GM19238 (cell line): Measurements from ENCODE around the gene ADH7.
"Not testable (repeated sequence)": the region's sequence is repeated elsewhere in the genome, so short reads cannot be mapped to it uniquely, and the experiment has no call there.

Source experiments
- DNase-seq: peaks from one replicate; pipeline ENCODE4 v3.0.0; 2011; ENCODE audit warnings: low spot score; ENCODE audit not compliant: insufficient read length

The ADH7 gene

DNA sequence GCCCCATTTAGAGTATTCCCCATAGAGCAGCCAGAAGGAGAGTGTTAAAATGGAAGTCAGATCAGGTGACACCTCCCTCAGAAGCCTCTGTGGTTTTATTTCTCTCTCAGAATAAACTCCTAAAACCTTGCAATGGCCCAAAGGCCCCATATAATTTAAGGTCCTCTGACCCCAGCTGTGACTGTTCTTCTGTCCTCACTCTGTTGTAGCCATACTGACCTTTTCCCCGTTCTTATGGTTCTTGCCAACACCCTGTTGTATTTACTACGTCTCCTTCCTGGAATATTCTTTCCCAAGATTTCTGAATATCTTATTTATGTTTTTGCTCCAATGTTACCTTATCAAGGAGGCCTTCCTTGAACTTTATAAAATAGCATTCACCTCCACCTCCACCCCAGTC, 18.0 kb downstream of the ADH7 start:
- no peak for DNase-seq

DNA sequence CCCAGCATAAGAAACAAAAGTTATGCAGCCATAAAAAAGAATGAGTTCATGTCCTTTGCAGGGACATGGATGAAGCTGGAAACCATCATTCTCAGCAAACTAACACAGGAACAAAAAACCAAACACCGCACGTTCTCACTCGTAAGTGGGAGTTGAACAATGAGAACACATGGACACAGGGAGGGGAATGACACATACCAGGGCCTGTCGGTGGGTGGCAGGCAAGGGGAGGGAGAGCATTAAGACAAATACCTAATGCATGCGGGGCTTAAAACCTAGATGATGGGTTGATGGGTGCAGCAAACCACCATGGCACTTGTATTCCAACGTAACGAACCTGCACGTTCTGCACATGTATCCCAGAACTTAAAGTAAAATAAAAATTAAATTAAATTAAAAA, 19.4 kb downstream of the ADH7 start:
- DNase-seq: not testable (repeated sequence)

DNA sequence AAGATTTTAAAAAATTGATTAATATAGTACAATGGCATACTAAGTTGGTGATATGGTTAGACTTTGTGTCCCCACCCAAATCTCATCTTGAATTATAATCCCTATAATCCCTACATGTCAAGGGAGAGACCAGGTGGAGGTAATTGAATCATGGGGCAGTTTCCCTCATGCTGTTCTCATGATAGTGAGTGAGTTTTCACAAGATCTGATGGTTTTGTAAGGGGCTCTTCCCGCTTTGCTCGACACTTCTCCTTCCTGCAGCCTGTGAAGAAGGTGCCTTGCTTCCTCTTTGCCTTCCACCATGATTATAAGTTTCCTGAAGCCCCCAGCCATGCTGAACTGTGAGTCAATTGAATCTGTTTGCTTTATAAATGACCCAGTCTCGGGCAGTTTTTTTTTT, 20.2 kb downstream of the ADH7 start:
- DNase-seq: not testable (repeated sequence)

DNA sequence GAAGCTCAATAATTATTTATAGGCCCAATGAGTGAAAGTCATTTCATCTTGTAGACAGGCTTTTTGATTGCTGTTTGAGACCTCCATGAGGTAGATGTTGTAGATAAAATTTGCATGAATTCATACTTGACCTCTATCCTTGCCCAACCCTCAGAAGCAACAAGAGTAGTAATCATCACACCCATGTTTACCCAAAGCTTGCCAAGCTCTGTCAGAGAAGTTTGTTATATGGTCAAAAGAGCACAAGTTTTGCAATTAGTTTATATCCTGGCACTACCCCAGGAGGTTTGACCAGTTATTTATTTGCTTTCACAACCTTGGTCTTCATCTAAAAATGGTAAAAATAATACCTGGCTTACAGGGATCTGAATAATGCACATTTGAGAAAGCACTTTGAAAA, 20.7 kb downstream of the ADH7 start:
- no peak for DNase-seq

DNA sequence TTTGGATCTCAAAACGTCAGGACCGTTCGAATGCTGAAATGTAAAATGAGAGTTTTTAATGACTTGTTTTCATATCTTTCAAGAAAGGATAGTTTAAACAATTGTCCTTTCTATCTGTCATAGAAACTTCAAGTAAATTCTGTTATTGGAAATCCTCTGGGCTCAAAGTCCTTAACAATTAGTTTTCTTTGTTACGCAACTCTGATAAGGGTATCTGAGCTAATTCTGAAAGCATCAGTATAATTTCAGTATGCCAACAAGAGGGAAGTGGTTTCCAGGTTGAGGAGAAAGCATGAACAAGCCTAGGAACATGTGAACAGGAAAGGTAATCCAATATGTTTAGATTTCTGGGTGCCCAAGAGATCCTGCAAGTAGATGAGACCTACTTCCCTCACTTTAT, 22.0 kb downstream of the ADH7 start:
- no peak for DNase-seq

DNA sequence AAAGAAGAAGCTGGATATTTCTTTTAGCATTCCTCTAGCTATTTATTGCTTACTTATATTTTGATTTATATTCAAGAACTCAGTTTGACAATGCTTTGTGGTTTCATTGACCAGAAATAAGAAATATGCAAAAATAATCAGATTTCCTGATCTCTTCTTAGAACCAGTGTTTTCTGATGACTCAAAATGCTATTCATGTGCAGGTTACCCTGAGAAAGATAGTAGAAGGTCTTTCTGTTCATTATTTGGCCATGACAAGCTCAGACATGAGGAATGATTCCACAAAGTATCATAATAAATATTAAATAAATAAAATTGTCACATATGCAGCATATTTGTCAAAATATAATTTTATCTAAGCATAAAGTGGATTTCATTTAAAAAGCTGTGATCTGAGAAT, 24.1 kb downstream of the ADH7 start:
- no peak for DNase-seq

DNA sequence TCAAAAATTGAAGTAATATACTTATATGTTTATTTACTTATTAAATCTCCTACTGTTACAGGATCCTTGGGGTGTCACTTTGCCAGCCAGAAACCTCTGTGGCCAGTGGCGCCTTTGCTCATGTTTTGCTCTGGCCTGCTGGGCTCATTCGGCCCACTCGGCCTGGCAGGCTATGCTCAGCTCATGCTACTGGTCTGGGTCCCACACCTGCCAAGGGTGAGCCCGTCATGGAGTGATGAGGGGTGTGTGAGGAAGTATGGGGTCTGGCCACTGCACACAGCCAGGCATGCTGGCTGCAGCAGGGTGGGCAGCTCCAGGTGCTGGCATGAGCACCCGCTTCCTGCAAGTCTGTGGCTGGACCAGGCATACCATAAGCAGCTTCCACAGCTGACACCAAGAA, 25.1 kb downstream of the ADH7 start:
- DNase-seq: no peak

DNA sequence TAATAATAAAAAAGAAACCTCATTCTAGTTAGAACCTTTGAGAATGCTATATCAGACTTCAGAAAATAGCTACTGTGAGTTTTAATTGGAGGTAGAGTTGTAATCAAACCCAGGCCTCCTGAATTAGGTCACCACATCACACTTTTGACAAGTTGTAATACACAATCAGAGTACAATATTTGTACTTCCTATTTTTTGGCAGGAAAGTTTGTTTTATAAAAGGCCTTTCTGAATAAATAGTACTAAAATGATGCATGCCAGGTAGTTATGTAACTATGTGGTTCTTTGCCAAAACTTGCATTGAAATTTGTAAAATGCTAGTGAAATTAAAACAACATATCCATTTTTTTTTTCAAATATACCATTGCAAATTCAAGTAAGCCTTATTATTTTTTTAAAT, 26.8 kb downstream of the ADH7 start:
- DNase-seq: no peak

DNA sequence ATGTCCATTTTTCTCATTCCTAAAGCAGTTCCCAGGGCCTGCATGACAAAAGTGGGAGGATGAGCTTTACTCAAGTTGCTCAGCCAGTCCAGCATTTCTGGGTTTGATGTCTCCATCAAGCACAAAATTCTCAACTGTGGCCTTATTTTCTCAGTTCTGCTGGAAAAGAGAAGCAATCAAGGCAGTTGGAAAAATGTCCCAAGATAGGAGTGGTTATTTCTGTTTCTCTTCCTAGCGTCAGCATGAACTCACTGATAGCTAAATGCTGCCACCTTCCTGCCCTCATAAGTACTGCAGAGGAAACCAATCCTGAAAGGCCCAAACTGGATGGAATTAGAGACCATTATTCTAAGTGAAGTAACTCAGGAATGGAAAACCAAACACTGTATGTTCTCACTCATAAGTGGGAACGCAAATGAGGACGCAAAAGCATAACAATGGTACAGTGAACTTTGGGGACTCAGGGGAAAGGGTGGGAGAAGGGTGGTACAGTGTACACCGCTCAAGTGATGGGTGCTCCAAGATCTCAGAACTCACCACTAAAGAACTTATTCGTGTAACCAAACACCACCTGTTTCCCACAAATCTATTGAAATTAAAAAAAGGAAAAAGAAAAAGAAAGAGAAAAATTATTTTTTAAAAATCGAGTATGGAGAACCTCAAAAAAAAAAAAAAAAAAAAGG, 29.6 kb downstream of the ADH7 start:
- no peak for DNase-seq

DNA sequence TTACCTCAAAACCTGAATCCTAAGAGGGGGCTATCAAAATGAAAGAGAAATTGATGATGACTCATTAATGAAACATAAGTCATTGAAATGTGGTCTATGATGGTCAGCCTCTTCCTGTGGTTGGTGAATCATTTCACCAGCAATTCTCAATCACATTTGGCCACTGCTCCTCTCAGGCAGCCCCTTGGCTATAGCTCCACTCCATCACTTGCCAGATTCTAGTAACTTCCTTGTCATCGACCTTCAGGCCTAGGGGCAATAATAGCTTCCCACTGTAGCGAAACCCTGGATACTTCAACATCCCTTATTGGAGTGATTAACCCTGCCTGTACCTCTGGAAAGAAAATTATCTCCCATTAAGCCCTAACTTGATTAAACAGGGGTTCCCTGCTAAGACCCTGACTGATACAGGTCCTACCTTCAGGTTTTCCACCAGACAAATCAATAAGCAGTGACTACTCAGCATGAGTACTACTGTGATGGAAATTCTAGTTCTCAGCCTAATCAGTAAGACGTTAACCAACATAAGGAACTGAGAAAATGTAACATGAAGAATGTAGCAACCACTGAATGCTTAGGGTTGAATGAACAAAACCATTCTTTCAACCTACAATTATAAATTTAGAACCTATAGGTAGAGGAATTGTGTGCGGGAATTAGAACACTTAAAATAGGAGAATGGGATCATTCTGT, 30.4 kb downstream of the ADH7 start:
- DNase-seq: peak; percentile 19

DNA sequence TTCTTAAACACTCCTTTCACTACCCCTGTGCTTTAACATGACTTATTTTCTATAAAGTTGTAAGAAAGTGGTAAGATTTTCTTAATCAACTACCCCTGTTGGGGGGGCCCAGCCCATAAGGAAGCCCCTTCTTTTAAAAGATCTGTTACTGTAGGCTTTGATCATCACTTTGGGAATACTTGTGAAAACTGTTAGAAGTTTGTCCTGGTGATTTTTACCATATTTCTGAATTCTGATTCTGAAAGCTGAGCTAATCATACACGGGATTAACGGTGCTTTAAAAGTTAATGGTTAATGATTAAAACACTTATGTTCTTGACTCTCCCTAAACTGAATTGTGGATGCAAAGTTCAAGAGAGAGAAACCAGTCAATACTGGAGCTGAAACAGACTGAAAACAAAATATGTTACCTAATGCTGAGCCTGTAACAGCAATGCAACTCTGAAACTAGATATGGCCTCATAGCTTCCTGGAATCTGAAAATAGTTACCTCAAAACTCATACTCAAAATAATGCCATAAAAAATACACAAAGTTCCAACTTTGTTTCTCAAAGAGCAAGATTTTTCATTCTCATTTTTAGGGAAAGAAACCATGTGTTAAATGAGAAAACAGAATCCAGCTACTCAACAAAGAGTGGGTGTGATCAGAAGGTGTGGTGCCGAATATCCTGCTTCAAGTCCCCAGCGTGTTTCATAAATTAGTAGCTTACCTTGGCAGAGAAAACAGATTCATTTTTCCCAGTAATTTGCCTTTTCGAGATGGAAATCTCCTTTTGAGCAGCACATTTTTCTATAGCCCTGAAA, 31.6 kb downstream of the ADH7 start:
- DNase-seq: no peak

DNA sequence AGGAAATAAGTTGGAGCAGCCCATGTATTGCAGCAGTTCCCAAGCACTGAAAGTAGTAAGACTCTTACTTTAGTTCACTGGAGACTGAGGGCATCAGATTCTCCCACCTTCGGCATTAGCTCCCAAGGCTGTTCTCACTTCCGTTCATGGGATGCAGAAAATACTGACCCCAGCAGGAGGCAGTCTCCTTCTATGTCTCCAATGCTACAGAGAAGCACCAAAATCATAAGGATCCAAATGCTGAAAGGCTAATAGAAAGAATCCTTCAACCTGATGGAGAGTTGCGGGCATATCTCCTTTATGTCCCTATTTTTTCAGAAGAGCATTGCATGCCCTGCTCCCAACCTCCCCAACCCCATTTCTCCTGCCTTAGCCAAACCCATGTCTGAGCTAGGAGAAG, 32.4 kb downstream of the ADH7 start:
- DNase-seq: no peak

DNA sequence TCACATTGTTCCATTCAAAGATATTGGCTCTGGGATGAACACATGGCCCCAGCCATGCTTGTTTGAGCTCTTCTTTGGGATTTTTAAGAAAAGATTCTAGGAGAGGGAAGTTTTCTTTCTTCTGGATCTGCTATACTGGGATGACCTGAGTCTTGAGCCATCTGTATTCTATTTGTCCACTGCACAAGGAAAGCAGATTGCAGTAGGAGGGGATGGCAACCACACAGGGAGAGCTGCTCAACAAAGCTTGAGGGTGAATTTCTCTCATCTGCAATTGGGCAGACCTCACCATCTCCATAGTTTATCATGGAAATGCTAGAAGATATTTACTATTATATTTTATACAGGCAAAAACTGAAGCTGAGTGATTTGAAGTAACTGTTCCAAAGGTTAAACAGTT, 34.3 kb downstream of the ADH7 start:
- DNase-seq: no peak

DNA sequence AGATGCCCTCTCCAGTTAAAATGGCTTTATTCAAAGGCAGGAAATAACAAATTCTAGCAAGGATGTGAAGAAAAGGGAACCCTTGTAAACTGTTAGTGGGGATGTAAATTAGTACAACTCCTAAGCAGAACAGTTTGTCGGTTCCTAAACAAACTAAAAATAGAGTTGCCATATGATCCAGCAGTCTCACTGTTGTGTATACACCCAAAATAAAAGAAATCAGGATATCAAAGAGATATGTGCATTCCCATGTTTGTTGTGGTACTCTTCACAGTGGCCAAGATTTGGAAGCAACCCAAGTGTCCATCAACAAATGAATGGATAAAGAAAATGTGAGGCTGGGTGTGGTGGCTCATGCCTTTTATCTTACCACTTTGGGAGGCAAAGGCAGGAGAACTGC, 36.1 kb downstream of the ADH7 start:
- no peak for DNase-seq

DNA sequence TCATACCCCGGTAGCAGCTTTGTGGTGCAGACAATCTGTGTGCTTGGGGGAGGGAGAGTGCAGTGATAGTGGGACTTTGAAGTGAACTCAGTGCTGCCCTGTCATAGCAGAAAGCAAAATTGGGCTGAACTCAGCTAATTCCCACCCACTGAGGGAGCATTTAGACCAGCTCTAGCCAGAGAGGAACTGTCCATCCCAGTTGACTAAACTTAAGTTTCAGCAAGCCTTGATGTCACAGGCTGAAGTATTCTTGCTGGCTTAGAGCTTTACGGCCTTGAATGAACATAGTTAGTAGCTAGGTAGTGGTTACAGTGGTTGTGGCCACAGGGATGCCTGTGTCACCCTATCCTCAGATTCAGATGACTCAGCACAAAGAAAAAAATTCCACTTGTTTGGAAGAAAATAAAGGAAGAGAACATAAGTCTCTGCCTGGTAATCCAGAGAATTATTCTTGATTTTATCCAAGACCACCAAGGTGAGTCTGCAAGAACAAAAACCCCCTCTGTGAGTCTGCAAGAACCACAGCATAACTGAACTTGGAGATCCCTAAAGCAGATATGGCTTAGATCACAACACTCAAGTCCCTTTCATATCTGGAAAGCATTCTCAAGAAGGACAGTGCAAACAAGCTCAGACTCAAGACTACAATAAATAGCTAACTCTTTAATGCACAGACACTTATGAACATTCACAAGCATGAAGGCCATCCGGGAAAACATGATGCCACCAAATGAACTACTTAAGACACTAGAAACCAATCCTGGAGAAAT, 39.4 kb downstream of the ADH7 start:
- no peak for DNase-seq

DNA sequence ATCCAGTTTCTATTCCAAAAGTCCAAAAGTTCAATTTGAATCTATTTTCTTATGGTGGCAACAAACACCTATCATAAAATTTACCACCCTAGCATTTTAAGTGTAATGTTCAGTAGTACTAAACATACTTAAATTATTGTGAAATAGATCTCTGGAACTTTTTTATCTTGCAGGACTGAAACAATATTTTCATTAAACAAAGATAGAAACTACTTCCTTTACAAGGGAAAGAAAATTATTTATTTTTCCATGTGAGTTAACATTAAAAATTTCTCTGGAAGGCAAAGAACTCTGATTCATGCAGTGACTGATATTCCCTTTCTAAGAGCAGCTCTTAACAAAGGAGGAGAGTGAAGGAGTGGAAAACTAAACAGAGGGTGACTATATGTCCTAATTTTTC, 40.2 kb downstream of the ADH7 start:
- no peak for DNase-seq

DNA sequence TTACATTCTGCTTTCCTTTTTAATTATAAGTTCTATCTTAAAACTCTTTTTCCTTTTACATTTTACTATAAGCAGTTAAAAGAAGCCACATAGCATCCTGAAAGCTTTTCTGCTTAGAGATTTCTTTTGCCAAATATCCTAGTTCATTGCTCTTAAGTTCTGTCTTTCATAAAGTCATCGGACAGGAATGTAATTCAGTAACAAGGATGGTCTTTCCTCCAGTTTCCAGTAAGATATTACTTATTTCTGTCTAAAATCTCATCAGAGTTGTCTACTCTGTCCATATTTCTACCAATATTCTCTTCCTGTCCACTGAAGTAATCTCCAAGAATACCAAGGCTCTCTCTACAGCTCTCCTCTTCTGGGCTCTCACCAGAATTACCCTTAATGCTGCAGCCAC, 45.1 kb downstream of the ADH7 start:
- DNase-seq: no peak

DNA sequence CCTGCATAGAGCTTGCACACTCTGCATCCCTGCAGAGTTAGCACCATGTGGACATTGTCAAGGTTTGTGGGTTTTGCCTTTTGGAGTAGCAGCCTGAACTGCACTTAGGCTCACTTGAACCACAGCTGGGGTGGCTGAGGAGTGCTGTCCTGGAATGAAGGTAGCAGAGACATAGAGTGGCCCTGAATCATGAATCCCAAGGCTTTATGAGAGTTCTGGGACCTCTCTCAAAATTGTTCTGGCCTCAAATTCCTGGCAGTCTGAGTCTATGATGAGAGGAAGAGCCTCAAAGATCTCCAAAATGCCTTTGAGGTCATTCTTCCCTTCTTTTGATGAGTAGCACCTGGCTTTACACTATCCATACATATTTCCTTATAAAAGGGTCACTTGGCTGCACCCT, 45.5 kb downstream of the ADH7 start:
- DNase-seq: no peak

DNA sequence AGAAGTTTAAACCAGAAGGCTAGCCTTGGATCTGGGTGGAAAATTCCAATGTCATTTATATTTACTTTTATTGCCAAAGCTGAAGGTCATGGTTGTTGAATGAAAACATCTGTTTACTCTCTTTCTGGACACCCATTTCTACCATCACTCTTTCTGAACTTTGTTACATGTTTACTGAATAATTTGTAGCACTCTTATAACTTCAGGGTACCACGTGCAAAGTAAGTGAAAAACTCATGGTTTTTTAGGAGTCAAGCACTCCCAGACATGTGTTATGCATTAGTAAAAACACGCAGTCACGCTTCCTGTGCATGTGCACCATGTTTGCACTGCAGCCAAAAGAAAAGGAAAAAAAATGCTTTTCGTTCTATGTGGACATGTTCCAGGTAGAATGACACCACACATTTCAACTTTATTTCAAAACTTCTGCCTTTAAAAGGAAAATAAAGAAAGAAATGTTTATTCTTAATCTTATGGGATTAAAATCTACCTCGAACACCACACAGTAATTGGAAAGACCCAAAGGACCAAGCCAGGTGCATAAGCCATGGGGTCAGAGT, 51.2 kb downstream of the ADH7 start:
- no peak for DNase-seq

DNA sequence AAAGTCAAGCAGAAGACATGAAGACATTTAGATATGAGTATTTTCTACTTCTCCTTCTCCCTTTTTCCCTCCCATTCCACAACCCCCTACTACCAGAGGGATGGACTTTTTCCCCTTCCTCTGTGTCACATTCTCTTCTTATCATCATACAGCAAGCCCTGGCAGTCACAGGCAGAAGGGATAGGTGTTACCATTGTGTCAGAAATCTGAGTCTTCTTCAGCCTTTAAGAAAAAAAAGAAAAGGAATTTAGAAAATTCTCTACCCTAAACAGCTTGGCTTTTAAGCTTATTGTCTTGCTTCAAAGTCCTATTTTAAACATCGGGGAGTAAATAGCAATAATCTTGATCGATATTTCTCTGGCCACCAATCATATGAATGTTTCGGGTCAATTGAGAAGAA, 51.7 kb downstream of the ADH7 start:
- no peak for DNase-seq

DNA sequence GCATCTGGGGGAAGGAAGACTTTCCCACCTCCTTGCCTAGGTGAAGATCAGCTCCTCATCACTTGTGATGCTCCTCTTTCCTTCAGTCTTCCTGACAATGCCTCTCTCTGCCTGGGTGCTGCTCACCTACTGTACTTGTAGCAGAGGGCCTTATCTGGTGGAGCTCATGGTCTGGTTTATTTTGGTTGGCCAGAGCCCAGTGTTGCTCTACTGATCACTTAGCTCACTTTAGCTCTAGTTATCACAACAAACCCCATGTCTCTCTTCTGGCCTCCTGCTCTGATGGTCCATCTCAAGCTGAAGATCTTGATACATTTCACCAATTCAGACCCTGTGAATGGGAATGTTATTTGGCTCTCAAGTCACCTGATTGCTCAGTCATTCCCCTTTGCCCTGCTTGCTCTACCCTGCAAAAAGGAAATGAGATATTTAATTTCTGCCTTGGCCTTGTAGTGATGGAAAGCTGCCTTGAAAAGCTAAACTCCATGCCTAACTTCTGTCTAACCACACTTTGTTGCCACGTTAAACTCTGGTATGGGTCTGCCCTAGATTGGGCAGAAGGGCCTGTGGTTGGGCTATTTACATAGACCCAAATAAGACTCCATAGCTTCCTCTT, 52.3 kb downstream of the ADH7 start:
- no peak for DNase-seq
